Measurements from ENCODE around the gene METTL25B.
"Not testable (repeated sequence)": the region's sequence is repeated elsewhere in the genome, so short reads cannot be mapped to it uniquely, and the experiment has no call there.

Gene METTL25B

DNA sequence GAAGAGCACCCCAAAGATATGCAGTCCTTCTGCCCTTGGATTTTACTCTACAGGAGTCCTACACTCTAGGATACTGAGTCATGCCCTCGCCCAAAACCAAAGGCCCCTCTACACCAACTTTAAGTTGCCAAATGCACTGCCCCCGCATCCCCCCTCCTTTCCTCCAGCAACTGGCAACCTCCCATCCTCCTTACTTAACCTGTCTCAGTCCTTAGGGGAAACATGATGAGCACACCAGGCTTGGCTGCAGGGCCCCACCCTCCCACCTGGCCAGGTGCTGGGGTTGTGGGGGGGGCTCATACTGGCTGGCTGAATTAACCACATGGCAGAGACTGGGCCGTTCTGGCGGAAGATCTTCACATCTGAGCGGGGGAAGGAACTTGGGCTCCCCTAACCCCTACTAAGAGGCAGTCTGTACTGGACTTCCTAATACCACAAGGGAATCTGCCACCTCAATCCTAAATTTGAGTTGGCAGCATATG, 22.0 kb downstream of the METTL25B start:
- no peak for DNase-seq

DNA sequence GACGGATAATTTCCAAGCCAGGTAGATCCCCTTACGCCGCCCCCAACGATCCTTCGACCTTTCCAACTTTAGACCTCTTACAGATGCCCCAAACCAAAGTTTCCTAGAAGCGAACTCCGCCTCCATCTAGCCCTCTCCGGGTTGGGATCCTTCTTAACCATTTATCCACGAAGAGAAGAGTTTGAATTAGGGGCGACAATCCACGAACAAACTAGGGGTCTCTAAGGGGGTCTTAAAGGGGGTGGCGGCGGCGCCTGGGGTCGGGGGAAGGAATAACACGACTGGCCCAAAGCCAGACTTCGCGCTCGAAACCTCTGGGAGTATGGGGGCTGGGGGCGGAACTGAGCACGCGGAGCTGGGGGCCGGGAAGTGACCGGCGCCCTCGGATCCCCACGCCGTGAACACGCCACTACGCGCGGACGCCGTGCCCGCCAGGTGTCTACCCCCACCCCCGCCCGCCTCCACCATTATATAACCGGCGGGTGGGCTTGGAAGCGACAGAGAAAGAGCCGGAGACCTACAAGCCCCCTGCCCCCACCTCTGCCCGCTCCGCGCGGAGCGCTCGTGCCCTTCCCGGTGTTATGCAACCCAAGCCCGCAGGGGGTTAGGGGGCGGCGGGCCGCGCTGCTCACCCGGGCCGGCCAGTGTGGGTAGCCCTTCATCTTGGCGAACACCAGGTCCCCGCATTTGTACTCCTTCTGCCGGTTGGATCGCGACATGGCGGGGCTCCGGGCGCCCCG, 22.6 kb downstream of the METTL25B start:
- DNase-seq: peak; percentile 64

- DNase-seq: no peak
Observed at GRCh38 chr1:156751451-156751756, 23.1 kb downstream of the METTL25B start, which contains the start of gene HDGF. Gene HDGF, minus strand, starts transcription at chr1:156751675. Its CDS starts 246 bp downstream, at chr1:156751429.

GRCh38 chr1:156751757-156752481, 23.6 kb downstream of the METTL25B start:
- DNase-seq: peak; percentile 99

GRCh38 chr1:156752843-156753482, 24.7 kb downstream of the METTL25B start:
- no peak for DNase-seq

- DNase-seq: peak; percentile 25
Observed at GRCh38 chr1:156754219-156754618, 25.9 kb downstream of the METTL25B start.

GRCh38 chr1:156755527-156755950, 27.3 kb downstream of the METTL25B start:
- no peak for DNase-seq

DNA sequence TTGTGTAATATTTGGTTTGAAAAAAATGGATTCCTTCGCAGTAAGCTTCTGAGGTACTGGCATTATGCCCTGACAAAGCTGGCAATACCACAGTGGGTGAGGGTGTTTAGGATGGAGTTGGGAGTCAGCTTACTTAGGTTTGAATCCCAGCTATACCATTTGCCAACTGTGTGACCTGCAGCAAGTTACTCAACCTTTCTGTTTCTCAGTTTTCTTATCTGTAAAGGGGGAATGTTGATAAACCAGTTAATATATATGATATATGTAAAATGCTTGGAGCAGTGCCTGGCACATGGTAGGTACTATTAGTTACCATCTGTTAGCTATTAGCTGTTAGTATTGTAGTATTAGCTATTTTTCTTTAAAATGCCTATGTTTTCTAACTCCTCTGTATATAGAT, 28.1 kb downstream of the METTL25B start:
- DNase-seq: no peak

GRCh38 chr1:156757572-156758253, 29.4 kb downstream of the METTL25B start:
- DNase-seq: not testable (repeated sequence)

DNA sequence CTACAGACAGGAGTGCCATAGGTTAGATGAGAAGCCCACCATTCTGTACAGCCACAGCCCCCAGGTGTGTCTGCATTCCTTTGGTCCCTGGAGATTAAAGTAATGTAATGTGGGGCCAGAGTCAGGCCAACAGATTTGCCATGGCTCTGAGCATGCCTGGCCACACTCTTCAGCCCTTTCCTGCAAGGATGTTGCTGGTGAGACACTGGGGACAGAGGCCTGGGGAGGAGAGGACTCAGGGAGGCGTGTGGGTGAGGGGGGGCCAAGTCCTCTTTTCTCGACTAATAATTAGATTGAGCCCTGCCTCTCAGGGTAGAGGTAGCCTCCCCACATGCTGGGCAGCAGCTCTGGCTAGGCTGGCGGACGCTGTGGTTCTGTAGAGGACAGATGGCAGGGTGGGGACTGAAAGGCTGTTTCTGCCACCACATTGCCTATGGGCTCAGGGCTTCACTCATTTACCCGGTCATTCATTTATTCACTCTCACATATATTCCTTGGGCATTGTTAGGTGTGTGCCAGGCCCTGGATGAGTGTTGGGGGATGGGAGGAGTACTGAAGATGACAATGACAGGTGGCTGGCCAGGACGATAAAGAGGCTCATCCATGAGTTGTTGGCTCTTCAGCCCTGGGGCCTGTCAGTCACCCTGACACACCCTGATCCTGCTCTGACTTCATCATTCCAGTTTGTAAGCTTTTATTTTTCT, 32.0 kb downstream of the METTL25B start:
- no peak for DNase-seq

DNA sequence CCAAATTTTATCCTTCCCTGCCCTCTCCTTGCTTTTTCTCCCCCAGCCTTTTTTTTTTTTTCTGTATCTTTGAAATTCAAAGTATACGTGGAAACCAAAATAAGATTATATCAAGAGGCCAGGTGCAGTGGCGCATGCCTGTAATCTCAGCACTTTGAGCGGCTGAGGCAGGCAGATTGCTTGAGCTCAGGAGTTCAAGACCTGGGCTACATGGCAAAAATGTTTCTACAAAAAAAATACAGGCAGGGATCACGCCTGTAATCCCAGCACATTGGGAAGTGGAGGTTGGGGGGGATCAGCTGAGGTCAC, 32.5 kb downstream of the METTL25B start:
- no peak for DNase-seq

DNA sequence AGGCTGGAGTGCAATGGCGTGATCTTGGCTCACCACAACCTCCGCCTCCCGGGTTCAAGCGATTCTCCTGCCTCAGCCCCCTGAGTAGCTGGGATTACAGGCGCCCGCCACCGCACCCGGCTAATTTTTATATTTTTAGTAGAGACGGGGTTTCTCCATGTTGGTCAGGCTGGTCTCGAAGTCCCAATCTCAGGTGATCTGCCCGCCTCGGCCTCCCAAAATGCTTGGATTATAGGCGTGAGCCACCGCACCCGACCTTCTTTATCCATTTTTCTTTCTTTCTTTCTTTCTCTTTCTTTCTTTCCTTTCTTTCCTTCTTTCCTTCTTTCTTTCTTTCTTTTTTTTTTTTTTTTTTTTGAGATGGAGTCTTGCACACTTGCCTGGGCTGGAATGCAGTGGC, 36.9 kb downstream of the METTL25B start:
- not testable (repeated sequence) for DNase-seq

GRCh38 chr1:156765666-156766065, 37.4 kb downstream of the METTL25B start:
- no peak for DNase-seq

- peak; percentile 30 for DNase-seq
Observed at GRCh38 chr1:156766298-156767100, 38.2 kb downstream of the METTL25B start.

DNA sequence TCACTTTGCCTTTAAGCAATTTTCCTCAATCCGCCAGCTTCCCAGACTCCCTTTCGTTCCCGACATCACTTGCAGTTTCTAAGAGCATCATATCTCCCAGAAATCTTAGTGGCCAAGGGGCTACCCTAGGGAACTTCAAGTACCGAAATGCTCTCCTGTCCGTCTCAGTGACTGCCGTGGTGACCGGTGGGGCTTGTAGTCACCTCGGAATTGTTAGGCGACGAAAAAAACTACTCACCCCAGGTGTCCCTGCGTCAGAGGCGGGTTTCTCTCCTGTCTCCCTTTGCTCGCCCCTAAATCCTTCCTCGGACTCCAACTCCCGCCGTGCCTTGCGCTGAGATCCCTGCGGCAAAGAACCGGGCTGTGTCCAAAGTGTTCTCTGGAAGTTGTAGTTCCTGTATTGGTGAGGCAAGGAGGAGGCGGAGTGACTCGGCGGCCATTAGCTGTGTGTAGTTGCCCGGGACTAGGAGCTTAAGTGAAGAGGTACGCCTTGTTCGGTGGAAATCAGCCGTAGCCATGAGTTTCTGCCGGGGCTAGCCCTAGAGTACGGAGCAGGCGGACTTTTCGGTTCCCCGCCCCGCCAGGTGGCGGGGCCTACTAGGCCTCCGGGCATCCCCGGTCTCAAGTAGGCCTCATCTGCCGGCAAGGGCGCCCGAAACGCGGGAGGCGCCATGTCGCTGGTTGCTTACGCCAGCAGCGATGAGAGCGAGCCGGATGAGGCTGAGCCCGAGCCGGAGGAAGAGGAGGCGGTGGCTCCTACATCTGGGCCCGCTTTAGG, 39.0 kb downstream of the METTL25B start, which contains the start of gene PRCC:
Gene PRCC, plus strand, starts transcription at position 435 of the 778 bp plus-strand sequence. Its CDS starts 237 bp downstream, at position 672.
- DNase-seq: peak; percentile 100

GRCh38 chr1:156767879-156768604, 39.8 kb downstream of the METTL25B start:
- DNase-seq: peak; percentile 67

DNA sequence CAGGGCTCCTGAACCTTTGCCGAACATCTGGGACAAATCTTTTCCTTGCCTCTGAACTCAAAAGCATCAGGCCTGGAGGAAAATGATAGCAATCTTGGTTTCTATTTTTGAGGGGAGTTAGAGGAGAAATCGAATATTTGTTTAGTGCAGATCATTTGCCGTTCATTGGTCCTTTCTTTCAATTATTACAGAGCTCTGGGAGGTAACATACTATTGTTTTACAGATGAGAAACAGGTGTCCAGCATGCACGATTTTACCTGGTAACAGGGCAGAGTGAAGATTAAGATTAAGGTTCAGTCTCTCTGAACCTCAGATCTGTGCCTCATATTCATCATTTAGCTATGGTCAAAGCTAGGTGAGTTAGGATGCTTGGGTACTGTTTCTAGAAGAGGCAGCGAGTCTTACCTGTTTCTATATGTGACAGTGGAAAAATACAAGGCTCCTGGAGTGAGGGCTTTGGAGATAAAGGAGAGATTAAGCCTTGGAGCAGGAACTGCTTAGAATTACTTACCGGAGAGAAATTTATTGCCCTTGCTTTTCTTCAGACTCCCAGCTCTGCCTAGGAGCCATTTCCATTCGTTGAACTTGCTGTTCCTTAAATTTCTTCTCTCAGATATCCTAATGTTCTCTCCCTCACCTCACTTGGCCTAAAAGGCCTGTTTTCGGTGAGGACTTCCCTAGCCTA, 40.5 kb downstream of the METTL25B start:
- DNase-seq: no peak

- DNase-seq: no peak
Observed at GRCh38 chr1:156772222-156772621, 44.0 kb downstream of the METTL25B start.

- no peak for DNase-seq
Observed at GRCh38 chr1:156772728-156773497, 44.6 kb downstream of the METTL25B start.

Data from femur (tissue), 1 donor.